HL-60 (cell line): ENCODE results near the gene RSBN1L.
A peak's percentile ranks its signal among the peaks of the same experiment; 100 is the strongest.

ENCODE experiments used
- DNase-seq, 2 experiments: peaks; one replicate each; pipeline ENCODE4 v3.0.0-alpha.2; 2010 to 2020; ENCODE audit warnings: low read depth in 1 of 2, low spot score in 1 of 2
- H3K27ac ChIP-seq: fragments of 250-450 bp; sonication (Bioruptor Pico); replicated peaks from 2 replicates; pipeline ENCODE4 v1.5.1; 2020; ENCODE audit warnings: mild to moderate bottlenecking, moderate library complexity
- H3K27me3 ChIP-seq: fragments of 250-450 bp; sonication (Bioruptor Pico); 2 replicates; pipeline ENCODE4 v1.5.1; 2021; ENCODE audit warnings: mild to moderate bottlenecking, moderate library complexity; ENCODE audit not compliant: insufficient read depth, poor library complexity, severe bottlenecking
- H3K4me3 ChIP-seq: replicated peaks from 2 replicates; pipeline ENCODE4 v1.5.1; 2011; ENCODE audit warnings: mild to moderate bottlenecking, control low read depth, low read length; ENCODE audit not compliant: insufficient read depth
- GABPA ChIP-seq: IDR thresholded peaks from 2 replicates; pipeline ENCODE4 v1.6.1; 2012; ENCODE audit warnings: low read depth
- POLR2AphosphoS5 ChIP-seq: IDR thresholded peaks from 2 replicates; pipeline ENCODE4 v1.6.1; 2012; ENCODE audit warnings: low read depth
- SPI1 ChIP-seq: IDR thresholded peaks from 2 replicates; pipeline ENCODE4 v1.6.1; 2012; ENCODE audit warnings: low read depth, mild to moderate bottlenecking, borderline replicate concordance
- long read RNA-seq: library from polyadenylated mRNA; unstranded; transcript quantifications from one replicate; pipeline ENCODE4 v2.0.0, GENCODE V29; 2020
- TF ChIP-seq, protein P1 (sequence below): IDR thresholded peaks from 2 replicates; pipeline ENCODE4 v1.6.1; 2012; ENCODE audit warnings: low read depth; ENCODE audit not compliant: insufficient replicate concordance
- TF ChIP-seq, protein P2 (sequence below): IDR thresholded peaks from one replicate; pipeline ENCODE4 v1.5.1; 2011; ENCODE audit warnings: low read length, control low read depth, inconsistent platforms; ENCODE audit not compliant: insufficient read depth

The RSBN1L gene
- long read RNA-seq, full-length matches to known transcripts, result 2 of 12 reads
- long read RNA-seq, partial matches to known transcripts, result 9 of 12 reads
- long read RNA-seq, other reads (novel, unspliced or antisense), result 1 of 12 reads

DNA sequence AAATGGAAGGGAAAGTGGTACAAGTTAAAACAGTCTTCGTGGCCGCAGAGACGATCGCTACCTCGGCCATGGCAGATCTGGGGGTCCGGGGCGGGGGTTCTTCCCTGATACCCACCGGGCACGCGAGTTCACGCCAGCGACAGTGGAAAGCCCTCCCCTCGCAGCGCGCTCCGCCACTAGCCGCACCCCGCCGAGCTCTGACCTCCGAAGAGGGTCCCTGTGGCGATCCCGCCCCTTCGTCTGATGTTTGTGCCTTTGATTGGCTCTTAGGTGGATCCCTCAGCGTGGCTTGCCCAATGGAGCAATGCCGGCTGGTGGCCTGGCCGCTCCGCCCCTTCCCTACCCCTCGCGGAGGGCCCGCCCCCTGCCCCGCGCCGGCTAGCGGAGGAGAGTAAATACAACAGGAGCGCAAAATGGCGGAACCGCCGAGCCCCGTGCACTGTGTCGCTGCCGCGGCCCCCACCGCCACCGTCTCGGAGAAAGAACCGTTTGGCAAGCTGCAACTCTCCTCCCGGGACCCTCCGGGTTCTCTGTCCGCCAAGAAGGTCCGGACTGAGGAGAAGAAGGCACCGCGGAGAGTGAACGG lies at the start of gene RSBN1L:
Gene RSBN1L, plus strand, starts transcription at position 403 of the 586 bp plus-strand sequence. Its CDS starts 11 bp downstream, at position 414.
- TF ChIP-seq, protein P1, sequence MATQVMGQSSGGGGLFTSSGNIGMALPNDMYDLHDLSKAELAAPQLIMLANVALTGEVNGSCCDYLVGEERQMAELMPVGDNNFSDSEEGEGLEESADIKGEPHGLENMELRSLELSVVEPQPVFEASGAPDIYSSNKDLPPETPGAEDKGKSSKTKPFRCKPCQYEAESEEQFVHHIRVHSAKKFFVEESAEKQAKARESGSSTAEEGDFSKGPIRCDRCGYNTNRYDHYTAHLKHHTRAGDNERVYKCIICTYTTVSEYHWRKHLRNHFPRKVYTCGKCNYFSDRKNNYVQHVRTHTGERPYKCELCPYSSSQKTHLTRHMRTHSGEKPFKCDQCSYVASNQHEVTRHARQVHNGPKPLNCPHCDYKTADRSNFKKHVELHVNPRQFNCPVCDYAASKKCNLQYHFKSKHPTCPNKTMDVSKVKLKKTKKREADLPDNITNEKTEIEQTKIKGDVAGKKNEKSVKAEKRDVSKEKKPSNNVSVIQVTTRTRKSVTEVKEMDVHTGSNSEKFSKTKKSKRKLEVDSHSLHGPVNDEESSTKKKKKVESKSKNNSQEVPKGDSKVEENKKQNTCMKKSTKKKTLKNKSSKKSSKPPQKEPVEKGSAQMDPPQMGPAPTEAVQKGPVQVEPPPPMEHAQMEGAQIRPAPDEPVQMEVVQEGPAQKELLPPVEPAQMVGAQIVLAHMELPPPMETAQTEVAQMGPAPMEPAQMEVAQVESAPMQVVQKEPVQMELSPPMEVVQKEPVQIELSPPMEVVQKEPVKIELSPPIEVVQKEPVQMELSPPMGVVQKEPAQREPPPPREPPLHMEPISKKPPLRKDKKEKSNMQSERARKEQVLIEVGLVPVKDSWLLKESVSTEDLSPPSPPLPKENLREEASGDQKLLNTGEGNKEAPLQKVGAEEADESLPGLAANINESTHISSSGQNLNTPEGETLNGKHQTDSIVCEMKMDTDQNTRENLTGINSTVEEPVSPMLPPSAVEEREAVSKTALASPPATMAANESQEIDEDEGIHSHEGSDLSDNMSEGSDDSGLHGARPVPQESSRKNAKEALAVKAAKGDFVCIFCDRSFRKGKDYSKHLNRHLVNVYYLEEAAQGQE, result peak; percentile 71
- TF ChIP-seq POLR2AphosphoS5, result peak; percentile 85
- TF ChIP-seq, protein P2, sequence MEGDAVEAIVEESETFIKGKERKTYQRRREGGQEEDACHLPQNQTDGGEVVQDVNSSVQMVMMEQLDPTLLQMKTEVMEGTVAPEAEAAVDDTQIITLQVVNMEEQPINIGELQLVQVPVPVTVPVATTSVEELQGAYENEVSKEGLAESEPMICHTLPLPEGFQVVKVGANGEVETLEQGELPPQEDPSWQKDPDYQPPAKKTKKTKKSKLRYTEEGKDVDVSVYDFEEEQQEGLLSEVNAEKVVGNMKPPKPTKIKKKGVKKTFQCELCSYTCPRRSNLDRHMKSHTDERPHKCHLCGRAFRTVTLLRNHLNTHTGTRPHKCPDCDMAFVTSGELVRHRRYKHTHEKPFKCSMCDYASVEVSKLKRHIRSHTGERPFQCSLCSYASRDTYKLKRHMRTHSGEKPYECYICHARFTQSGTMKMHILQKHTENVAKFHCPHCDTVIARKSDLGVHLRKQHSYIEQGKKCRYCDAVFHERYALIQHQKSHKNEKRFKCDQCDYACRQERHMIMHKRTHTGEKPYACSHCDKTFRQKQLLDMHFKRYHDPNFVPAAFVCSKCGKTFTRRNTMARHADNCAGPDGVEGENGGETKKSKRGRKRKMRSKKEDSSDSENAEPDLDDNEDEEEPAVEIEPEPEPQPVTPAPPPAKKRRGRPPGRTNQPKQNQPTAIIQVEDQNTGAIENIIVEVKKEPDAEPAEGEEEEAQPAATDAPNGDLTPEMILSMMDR, result no peak
- Histone ChIP-seq H3K27ac (peak within 1 kb of the TSS; percentile 96), H3K4me3 (peak within 1 kb of the TSS; percentile 95), H3K27me3 (no peaks in the 10 kb centered on the region)
- DNase-seq, result peak; percentile 87 to 99

DNA sequence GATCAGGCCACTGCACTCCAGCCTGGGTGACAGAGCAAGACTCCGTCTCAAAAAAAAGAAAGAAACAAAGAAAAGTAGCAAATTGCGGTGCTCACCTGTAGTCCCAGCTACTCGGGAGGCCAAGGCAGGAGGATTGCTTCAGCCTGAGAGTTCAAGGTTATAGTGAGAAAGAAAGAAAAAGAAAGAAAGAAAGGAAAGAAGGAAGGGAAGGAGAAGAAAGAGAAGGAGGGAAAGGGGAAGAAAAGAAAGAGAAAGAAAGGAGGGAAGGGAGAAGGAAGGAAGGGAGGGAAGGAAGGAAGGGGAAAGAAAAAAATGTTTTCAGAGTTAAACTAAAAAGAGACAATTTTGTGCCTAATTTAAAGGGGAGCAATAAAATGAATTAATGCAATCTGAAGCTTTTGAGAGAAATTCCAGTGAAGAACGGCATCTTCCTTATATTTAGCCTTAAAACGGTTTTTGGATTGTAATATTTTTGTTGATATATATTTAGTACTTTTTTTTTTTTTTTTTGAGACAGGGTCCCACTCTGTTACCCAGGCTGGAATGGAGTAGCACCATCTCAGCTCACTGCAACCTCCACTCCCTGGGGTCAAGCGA lies 47.4 kb upstream of the RSBN1L start:
- TF ChIP-seq, protein P2, result no peak
- TF ChIP-seq POLR2AphosphoS5 (no peak), SPI1 (no peak), GABPA (no peak)
- TF ChIP-seq, protein P1, result no peak
- no peaks in the 10 kb centered on the region for H3K27me3 ChIP-seq

DNA sequence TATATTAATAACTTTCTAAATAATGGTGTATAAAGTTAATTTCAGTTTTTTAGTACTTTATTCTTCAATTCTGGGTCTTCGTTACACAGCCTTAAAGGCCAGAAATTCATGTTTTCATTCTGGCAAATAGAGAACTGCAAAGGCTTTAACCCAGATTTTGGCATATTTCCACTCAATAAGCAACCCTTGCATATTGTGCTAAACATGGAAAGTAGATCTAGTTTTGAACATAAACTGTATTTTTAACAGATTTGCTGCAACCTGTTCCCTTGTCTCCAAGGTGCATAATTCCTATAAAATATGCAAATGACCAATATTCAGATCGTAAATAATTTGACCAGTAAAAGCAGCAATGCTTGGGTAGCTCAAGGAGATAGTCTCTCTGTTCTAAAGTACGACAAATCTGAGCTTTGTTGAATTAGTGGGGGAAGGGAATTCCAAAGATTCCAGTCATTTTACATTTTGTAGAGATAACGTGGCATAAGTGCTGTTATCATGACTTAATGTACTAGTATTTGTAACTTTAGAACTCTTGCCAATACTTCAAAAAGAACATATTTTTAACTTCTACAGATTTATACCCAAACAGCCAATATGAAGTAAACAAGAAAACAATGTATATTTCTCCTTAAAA lies 46.4 kb upstream of the RSBN1L start:
- Histone ChIP-seq H3K4me3 (no peak overlapping the region), H3K27me3 (no peaks in the 10 kb centered on the region), H3K27ac (no peak overlapping the region)
- no peak for DNase-seq
- TF ChIP-seq GABPA (no peak), SPI1 (no peak), POLR2AphosphoS5 (no peak)
- TF ChIP-seq, protein P2, result no peak

More for the DNA sequence above, 47.4 kb upstream of the RSBN1L start:
- no peak for DNase-seq
- Histone ChIP-seq H3K4me3 (no peak overlapping the region), H3K27ac (no peak overlapping the region)
